IPS-11a (cell line): ENCODE results near the gene ITGA1.
"Not testable (repeated sequence)": the region's sequence is repeated elsewhere in the genome, so short reads cannot be mapped to it uniquely, and the experiment has no call there.

ENCODE experiments used
- H3K4me3 ChIP-seq: one replicate; pipeline ENCODE4 v1.5.1; 2013; ENCODE audit warnings: low read depth, low read length, control low read depth

ITGA1 gene

GRCh38 chr5:52859628-52860027 lies 71.9 kb downstream of the ITGA1 start:
- H3K4me3 ChIP-seq = no peak overlapping the region

- no peak overlapping the region for H3K4me3 ChIP-seq
Measured at GRCh38 chr5:52861368-52861767, 73.7 kb downstream of the ITGA1 start.

GRCh38 chr5:52863715-52864290 lies 76.1 kb downstream of the ITGA1 start:
- no peak overlapping the region for H3K4me3 ChIP-seq

- H3K4me3 ChIP-seq = no peak overlapping the region
Measured at GRCh38 chr5:52864371-52864770, 76.7 kb downstream of the ITGA1 start.

- H3K4me3 ChIP-seq = no peak overlapping the region
Measured at GRCh38 chr5:52864884-52865283, 77.2 kb downstream of the ITGA1 start.

GRCh38 chr5:52865991-52866390 lies 78.3 kb downstream of the ITGA1 start:
- H3K4me3 ChIP-seq = not testable (repeated sequence)

GRCh38 chr5:52867809-52868208 lies 80.1 kb downstream of the ITGA1 start:
- no peak overlapping the region for H3K4me3 ChIP-seq

GRCh38 chr5:52868417-52868816 lies 80.7 kb downstream of the ITGA1 start:
- H3K4me3 ChIP-seq = no peak overlapping the region

GRCh38 chr5:52869391-52869790 lies 81.7 kb downstream of the ITGA1 start:
- no peak overlapping the region for H3K4me3 ChIP-seq

- H3K4me3 ChIP-seq = no peak overlapping the region
Measured at GRCh38 chr5:52870448-52870847, 82.7 kb downstream of the ITGA1 start.

- H3K4me3 ChIP-seq = no peak overlapping the region
Measured at GRCh38 chr5:52875827-52876226, 88.1 kb downstream of the ITGA1 start.

GRCh38 chr5:52876456-52876855 lies 88.7 kb downstream of the ITGA1 start:
- H3K4me3 ChIP-seq = no peak overlapping the region

GRCh38 chr5:52878656-52879055 lies 90.9 kb downstream of the ITGA1 start:
- H3K4me3 ChIP-seq = no peak overlapping the region

GRCh38 chr5:52880541-52880940 lies 92.8 kb downstream of the ITGA1 start:
- H3K4me3 ChIP-seq = no peak overlapping the region

- no peak overlapping the region for H3K4me3 ChIP-seq
Measured at GRCh38 chr5:52881468-52881867, 93.8 kb downstream of the ITGA1 start.

GRCh38 chr5:52883110-52883509 lies 95.4 kb downstream of the ITGA1 start:
- no peak overlapping the region for H3K4me3 ChIP-seq

GRCh38 chr5:52884453-52884852 lies 96.7 kb downstream of the ITGA1 start:
- H3K4me3 ChIP-seq = no peak overlapping the region

- no peak overlapping the region for H3K4me3 ChIP-seq
Measured at GRCh38 chr5:52885614-52886013, 97.9 kb downstream of the ITGA1 start.

- no peak overlapping the region for H3K4me3 ChIP-seq
Measured at GRCh38 chr5:52886206-52886605, 98.5 kb downstream of the ITGA1 start.

- H3K4me3 ChIP-seq = no peak overlapping the region
Measured at GRCh38 chr5:52887066-52887465, 99.3 kb downstream of the ITGA1 start.

- no peak overlapping the region for H3K4me3 ChIP-seq
Measured at GRCh38 chr5:52888363-52888762, 100.6 kb downstream of the ITGA1 start.

GRCh38 chr5:52892242-52892878 lies 104.6 kb downstream of the ITGA1 start:
- no peak overlapping the region for H3K4me3 ChIP-seq

GRCh38 chr5:52893105-52893504 lies 105.4 kb downstream of the ITGA1 start:
- no peak overlapping the region for H3K4me3 ChIP-seq
